HepG2 (cell line): ENCODE results near the gene ADGRV1. TPM values are rescaled to one million over a fixed set of nuclear protein-coding genes. Genes with fewer than 3 reads are reported as not detected.

Experiments
- ATAC-seq: fragments of 200-7000 bp; cut with Tn5 transposase; 3 replicates; pipeline ENCODE4 v1.9.1; 2020; ENCODE audit warnings: mild to moderate bottlenecking, moderate library complexity
- BruUV-seq: library from RNA; stranded (reverse); fragments of 400-500 nt; replicated peaks from 2 replicates; lab custom pipeline; 2021; lab: Mats Ljungman, UMichigan
- CTCF ChIA-PET: fragments of 300-600 bp; formaldehyde crosslinking; extraction: SDS; loops from one replicate; lab custom pipeline; 2021; ENCODE audit warnings: low total read pairs, inconsistent platforms, low intra/inter-chr PET ratio; lab: Yijun Ruan, JAX
- POLR2A ChIA-PET: fragments of 350-600 bp; sonication (Branson Sonifier 250); formaldehyde crosslinking; loops from one replicate; lab custom pipeline; 2020; ENCODE audit warnings: antibody characterized with exemption, inconsistent platforms; lab: Yijun Ruan, JAX
- DNase-seq: peaks from one replicate; pipeline ENCODE4 v3.0.0-alpha.2; 2015; ENCODE audit warnings: low spot score
- FAIRE-seq: peaks from 3 replicates; lab custom pipeline; 2011; peaks lifted over from hg19 to GRCh38; lab: Jason Lieb, UNC
- H2AFZ ChIP-seq: one replicate; pipeline ENCODE4 v1.6.1; 2011; ENCODE audit warnings: low read length, inconsistent platforms
- H3K27ac ChIP-seq: fragments of 300-600 bp; 3 replicates; pipeline ENCODE4 v1.8.0; 2011; ENCODE audit warnings: mixed run types, mild to moderate bottlenecking, mixed read lengths, low read length, inconsistent platforms; ENCODE audit not compliant: insufficient read depth; ENCODE audit errors: extremely low read length
- H3K27me3 ChIP-seq, 2 experiments: fragments of 200-600 bp in 1 of 2; 2 replicates in 1 of 2; 3 replicates in 1 of 2; pipeline versions ENCODE4 v1.6.0 to v1.8.0; 2011; ENCODE audit warnings: low read length in 2 of 2, mild to moderate bottlenecking in 2 of 2, moderate library complexity in 2 of 2, inconsistent platforms in 1 of 2; ENCODE audit not compliant: insufficient read depth in 2 of 2, control insufficient read depth in 1 of 2
- H3K36me3 ChIP-seq, 2 experiments: fragments of 200-600 bp in 1 of 2; replicated peaks in 1 of 2; 2 replicates in 1 of 2; 3 replicates in 1 of 2; pipeline versions ENCODE4 v1.5.1 to v1.8.0; 2011; ENCODE audit warnings: low read length in 2 of 2, inconsistent platforms in 1 of 2; ENCODE audit not compliant: insufficient read depth in 2 of 2, control insufficient read depth in 1 of 2
- H3K4me1 ChIP-seq: 2 replicates; pipeline ENCODE4 v1.5.1; 2012; ENCODE audit warnings: low read length, inconsistent platforms; ENCODE audit not compliant: insufficient read depth
- H3K4me2 ChIP-seq: 2 replicates; pipeline ENCODE4 v1.6.0; 2011; ENCODE audit warnings: low read depth, low read length, inconsistent platforms
- H3K4me3 ChIP-seq, 3 experiments: fragments of 200-600 bp in 1 of 3; sonication (generic), shearing (Covaris generic) in 1 of 3; replicated peaks in 1 of 3; 2 replicates each; pipeline ENCODE4 v1.5.1; 2011 to 2016; ENCODE audit warnings: low read length in 3 of 3, inconsistent platforms in 2 of 3, low read depth in 2 of 3, mild to moderate bottlenecking in 2 of 3, control low read depth in 1 of 3, mixed read lengths in 1 of 3; ENCODE audit not compliant: insufficient read depth in 1 of 3
- H3K79me2 ChIP-seq: one replicate; pipeline ENCODE4 v1.6.1; 2011; ENCODE audit warnings: low read length, inconsistent platforms; ENCODE audit not compliant: insufficient read depth
- H3K9ac ChIP-seq: 2 replicates; pipeline ENCODE4 v1.6.0; 2011; ENCODE audit warnings: mild to moderate bottlenecking, low read depth, low read length, inconsistent platforms; ENCODE audit not compliant: insufficient read depth
- H3K9me3 ChIP-seq: 2 replicates; pipeline ENCODE4 v1.5.1; 2012; ENCODE audit warnings: mild to moderate bottlenecking, low read length
- H4K20me1 ChIP-seq: 2 replicates; pipeline ENCODE4 v1.6.0; 2011; ENCODE audit warnings: inconsistent platforms, mild to moderate bottlenecking, low read length, moderate library complexity; ENCODE audit not compliant: insufficient read depth
- CENPT ChIP-seq: sonication (generic); formaldehyde crosslinking; IDR thresholded peaks from 2 replicates; pipeline ENCODE4 v1.8.0; 2022; ENCODE audit warnings: low read depth, mild to moderate bottlenecking, moderate library complexity, missing genetic modification reagents
- DNMT3B ChIP-seq: conservative IDR thresholded peaks from 2 replicates; pipeline ENCODE4 v1.6.1; 2016; ENCODE audit warnings: missing biosample characterization, control low read depth
- GPN1 ChIP-seq: sonication (generic); formaldehyde crosslinking; IDR thresholded peaks from 2 replicates; pipeline ENCODE4 v1.5.1; 2020; ENCODE audit warnings: missing genetic modification reagents, borderline replicate concordance
- NFATC3 ChIP-seq: sonication (generic); formaldehyde crosslinking; IDR thresholded peaks from 2 replicates; pipeline ENCODE4 v1.5.1; 2020; ENCODE audit warnings: mild to moderate bottlenecking, missing genetic modification reagents
- ZFP41 ChIP-seq: sonication (generic); formaldehyde crosslinking; IDR thresholded peaks from 2 replicates; pipeline ENCODE4 v1.4.0; 2020; ENCODE audit warnings: mild to moderate bottlenecking, missing genetic modification reagents, borderline replicate concordance
- ZKSCAN5 ChIP-seq: sonication (generic); formaldehyde crosslinking; IDR thresholded peaks from 2 replicates; pipeline ENCODE4 v1.5.1; 2020; ENCODE audit warnings: mild to moderate bottlenecking, missing genetic modification reagents
- ZNF281 ChIP-seq: sonication (generic); formaldehyde crosslinking; IDR thresholded peaks from 2 replicates; pipeline ENCODE4 v1.4.0; 2020; ENCODE audit warnings: missing genetic modification reagents, borderline replicate concordance
- ZNF44 ChIP-seq: sonication (generic); formaldehyde crosslinking; IDR thresholded peaks from 2 replicates; pipeline ENCODE4 v1.5.1; 2020; ENCODE audit warnings: mild to moderate bottlenecking, missing genetic modification reagents
- ZNF609 ChIP-seq: sonication (generic); formaldehyde crosslinking; IDR thresholded peaks from 2 replicates; pipeline ENCODE4 v1.4.0; 2020; ENCODE audit warnings: mild to moderate bottlenecking, missing genetic modification reagents, borderline replicate concordance
- ZNF691 ChIP-seq: sonication (generic); formaldehyde crosslinking; IDR thresholded peaks from 2 replicates; pipeline ENCODE4 v1.4.0; 2020; ENCODE audit warnings: missing genetic modification reagents, low read depth, mild to moderate bottlenecking, borderline replicate concordance
- ZNF879 ChIP-seq: sonication (generic); formaldehyde crosslinking; IDR thresholded peaks from 2 replicates; pipeline ENCODE4 v1.8.1; 2023; ENCODE audit warnings: missing genetic modification reagents
- WGBS: methylation state at CpG from one replicate; pipeline ENCODE4 v1.1.6; 2017; ENCODE audit warnings: low lambda C conversion rate; 5-methylcytosine and 5-hydroxymethylcytosine counted together
- in situ Hi-C: cut with HindIII; loops from 2 replicates; pipeline ENCODE4 v1.10.0; 2017; ENCODE audit warnings: low pct_unique_long_range_greater_than_20kb; ENCODE audit not compliant: extremely low pct_ligation_motif_present
- intact Hi-C: fragments of 100-400 bp; cut with micrococcal nuclease; formaldehyde crosslinking; loops from one replicate; pipeline ENCODE4 v1.10.0; 2022; ENCODE audit not compliant: unreplicated experiment
- polyA plus RNA-seq, 8 experiments: library from polyadenylated mRNA; depleted of rRNA in 3 of 8; stranded (reverse) in 7 of 8; unstranded in 1 of 8; fragments of >200 nt; fragmentation: Illumina TruSeq in 4 of 8; extraction: Trizol in 4 of 8; gene quantifications; 2 replicates each; pipeline versions ENCODE4 v1.2.1 to v1.2.3, GENCODE V29; 2011 to 2016; ENCODE audit warnings: low read depth in 4 of 8, missing spikeins in 1 of 8, mixed read lengths in 1 of 8; ENCODE audit not compliant: insufficient read depth in 1 of 8
- total RNA-seq, 5 experiments: library from RNA; depleted of rRNA; stranded (reverse); fragments of >200 nt; fragmentation: Illumina TruSeq; extraction: Trizol; gene quantifications; 2 replicates each; pipeline ENCODE4 v1.2.3, GENCODE V29; 2016; ENCODE audit warnings: low read depth in 1 of 5

ADGRV1 gene
- total and polyA plus RNA-seq, 2 of the 13 experiments (the other 11 are each of a cell fraction or from before 2014, with no cell fraction given) = 1.7 to 3.9 TPM

GRCh38 chr5:91177639-91178038 lies 619.0 kb downstream of the ADGRV1 start:
- H3K27ac ChIP-seq = no peak overlapping the region
- FAIRE-seq (no peak), ATAC-seq (no peak), DNase-seq (no peak)
- intact Hi-C loops (no loop called here), in situ Hi-C loops (no loop called here)
- H3K4me1 ChIP-seq = no peaks in the 10 kb centered on the region
- no peak overlapping the region for H3K4me2 ChIP-seq
- H3K9ac ChIP-seq = no peak overlapping the region
- ChIA-PET POLR2A (no interaction called here), CTCF (no interaction called here)
- H4K20me1 ChIP-seq = no peaks in the 10 kb centered on the region
- no peaks in the 10 kb centered on the region for H3K27me3 ChIP-seq
- BruUV-seq = no TSS peak
- no peaks in the 10 kb centered on the region for H3K36me3 ChIP-seq
- no peaks in the 10 kb centered on the region for H3K79me2 ChIP-seq
- 33% methylated on average over 3 of the region's 3 CpGs for WGBS
- no peak overlapping the region for H2AFZ ChIP-seq
- no peaks in the 10 kb centered on the region for H3K9me3 ChIP-seq
- H3K4me3 ChIP-seq = no peak overlapping the region
- no peak for TF ChIP-seq ZKSCAN5
- no peak for TF ChIP-seq ZNF44 (CRISPR knock-in tag)
- no peak for TF ChIP-seq ZNF609

- intact Hi-C loops (no loop called here), in situ Hi-C loops (no loop called here)
- H3K4me1 ChIP-seq = no peaks in the 10 kb centered on the region
- BruUV-seq = no TSS peak
- no peaks in the 10 kb centered on the region for H3K9me3 ChIP-seq
- no peaks in the 10 kb centered on the region for H3K79me2 ChIP-seq
- no peak overlapping the region for H3K27ac ChIP-seq
- no peak overlapping the region for H3K4me3 ChIP-seq
- no peaks in the 10 kb centered on the region for H3K27me3 ChIP-seq
- WGBS = 5% methylated on average over 2 of the region's 2 CpGs
- FAIRE-seq = no peak
- ChIA-PET CTCF (no interaction called here), POLR2A (no interaction called here)
- ATAC-seq = no peak
- no peak overlapping the region for H3K9ac ChIP-seq
- H4K20me1 ChIP-seq = no peaks in the 10 kb centered on the region
- H3K36me3 ChIP-seq = no peaks in the 10 kb centered on the region
- no peak for DNase-seq
- no peak overlapping the region for H3K4me2 ChIP-seq
- H2AFZ ChIP-seq = no peak overlapping the region
- TF ChIP-seq GPN1 (no peak), NFATC3 (CRISPR knock-in tag) (no peak), ZNF281 (no peak), CENPT (CRISPR knock-in tag) (no peak), ZNF691 (CRISPR knock-in tag) (no peak), ZFP41 (no peak), DNMT3B (no peak), ZNF879 (CRISPR knock-in tag) (no peak)
Measured at GRCh38 chr5:91178461-91178860, 619.9 kb downstream of the ADGRV1 start.
